BLaER1 treated with 17β-estradiol and CSF1 and Interleukin-3, amounts not matched to agents 10 nM and 100 nM (cell line): Measurements from ENCODE around the gene ZBTB16.

ENCODE experiments used
- H3K27ac ChIP-seq, 11 experiments: shearing (Covaris generic); formaldehyde crosslinking; 2 replicates each; pipeline ENCODE4 v1.8.1; 2022
- H3K27me3 ChIP-seq, 11 experiments: shearing (Covaris generic); formaldehyde crosslinking; 2 replicates each; pipeline ENCODE4 v1.8.1; 2022
- H3K36me3 ChIP-seq, 11 experiments: shearing (Covaris generic); formaldehyde crosslinking; 2 replicates each; pipeline ENCODE4 v1.8.1; 2022
- H3K4me1 ChIP-seq, 10 experiments: shearing (Covaris generic); formaldehyde crosslinking; 2 replicates each; pipeline ENCODE4 v1.8.1; 2022
- H3K4me2 ChIP-seq, 11 experiments: shearing (Covaris generic); formaldehyde crosslinking; 2 replicates each; pipeline ENCODE4 v1.8.1; 2022
- H3K4me3 ChIP-seq, 10 experiments: shearing (Covaris generic); formaldehyde crosslinking; 2 replicates each; pipeline ENCODE4 v1.8.1; 2022
- H3K9ac ChIP-seq, 11 experiments: shearing (Covaris generic); formaldehyde crosslinking; 2 replicates each; pipeline ENCODE4 v1.8.1; 2022
- H3K9me3 ChIP-seq, 11 experiments: shearing (Covaris generic); formaldehyde crosslinking; replicated peaks in 1 of 11; 2 replicates each; pipeline ENCODE4 v1.8.1; 2022
- H4K20me1 ChIP-seq, 11 experiments: shearing (Covaris generic); formaldehyde crosslinking; 2 replicates each; pipeline ENCODE4 v1.8.1; 2022
- Cebpa-rat ChIP-seq, 11 experiments: shearing (Covaris generic); IDR thresholded peaks; 2 replicates each; pipeline ENCODE4 v1.8.1; 2022

Gene ZBTB16

GRCh38 chr11:114060392-114061047 is 1.0 kb downstream of the ZBTB16 start:
- Histone ChIP-seq H3K36me3 (no peaks in the 10 kb centered on the region), H3K4me2 (peak overlapping the region; percentile 76 to 93 (median 89)), H3K27ac (no peak overlapping the region), H3K9ac (peak overlapping the region in 5 of 11 experiments; percentile 27 to 48 (median 38); a peak in 5 of 22 replicates), H3K4me1 (peaks cover 0 to 18% (median 10%) of the 10 kb centered on the region in 10 experiments; a peak in 10 of 20 replicates), H3K9me3 (peaks cover 28 to 39% (median 35%) of the 10 kb centered on the region in 11 experiments), H3K4me3 (peak overlapping the region; percentile 53 to 69 (median 59)), H3K27me3 (peaks cover 67 to 91% (median 78%) of the 10 kb centered on the region in 11 experiments), H4K20me1 (peaks cover 0 to 58% (median 16%) of the 10 kb centered on the region in 11 experiments; a peak in 17 of 22 replicates)
- TF ChIP-seq Cebpa-rat (IDR thresholded peaks at IDR 0.05): no peak

GRCh38 chr11:114061048-114061680 is 1.7 kb downstream of the ZBTB16 start:
- TF ChIP-seq Cebpa-rat (IDR thresholded peaks at IDR 0.05): no peak
- Histone ChIP-seq H3K9me3 (peaks cover 28 to 39% (median 35%) of the 10 kb centered on the region in 11 experiments), H3K27ac (no peak overlapping the region), H3K4me1 (peaks cover 0 to 18% (median 10%) of the 10 kb centered on the region in 10 experiments; a peak in 10 of 20 replicates), H4K20me1 (peaks cover 0 to 54% (median 16%) of the 10 kb centered on the region in 11 experiments; a peak in 17 of 22 replicates), H3K27me3 (peaks cover 67 to 96% (median 77%) of the 10 kb centered on the region in 11 experiments), H3K4me2 (peak overlapping the region; percentile 76 to 93 (median 89)), H3K9ac (peak overlapping the region in 5 of 11 experiments; percentile 27 to 48 (median 38); a peak in 5 of 22 replicates), H3K36me3 (no peaks in the 10 kb centered on the region), H3K4me3 (peak overlapping the region; percentile 53 to 69 (median 59))

GRCh38 chr11:114061681-114062049 is 2.2 kb downstream of the ZBTB16 start:
- Histone ChIP-seq H3K27ac (no peak overlapping the region), H3K36me3 (no peaks in the 10 kb centered on the region), H3K9ac (no peak overlapping the region), H4K20me1 (peaks cover 0 to 54% (median 16%) of the 10 kb centered on the region in 11 experiments; a peak in 17 of 22 replicates), H3K9me3 (peaks cover 28 to 39% (median 35%) of the 10 kb centered on the region in 11 experiments), H3K4me1 (peaks cover 0 to 18% (median 10%) of the 10 kb centered on the region in 10 experiments; a peak in 10 of 20 replicates), H3K27me3 (peaks cover 67 to 92% (median 72%) of the 10 kb centered on the region in 11 experiments), H3K4me3 (peak overlapping the region in 3 of 10 experiments; percentile 53 to 69 (median 61); a peak in 6 of 20 replicates), H3K4me2 (peak overlapping the region in 5 of 11 experiments; percentile 76 to 93 (median 90); a peak in 5 of 22 replicates)
- no peak for TF ChIP-seq Cebpa-rat (IDR thresholded peaks at IDR 0.05)

GRCh38 chr11:114062272-114062671 is 2.8 kb downstream of the ZBTB16 start:
- H3K9ac ChIP-seq: no peak overlapping the region
- H3K9me3 ChIP-seq: peaks cover 28 to 39% (median 35%) of the 10 kb centered on the region in 11 experiments
- no peaks in the 10 kb centered on the region for H3K36me3 ChIP-seq
- H3K4me2 ChIP-seq: no peak overlapping the region
- no peak for TF ChIP-seq Cebpa-rat (IDR thresholded peaks at IDR 0.05)
- H3K4me1 ChIP-seq: peaks cover 0 to 18% (median 10%) of the 10 kb centered on the region in 10 experiments; a peak in 10 of 20 replicates
- peaks cover 61 to 89% (median 66%) of the 10 kb centered on the region in 11 experiments for H3K27me3 ChIP-seq
- no peak overlapping the region for H3K27ac ChIP-seq
- H3K4me3 ChIP-seq: no peak overlapping the region
- H4K20me1 ChIP-seq: peaks cover 0 to 54% (median 16%) of the 10 kb centered on the region in 11 experiments; a peak in 17 of 22 replicates

GRCh38 chr11:114063149-114063828 is 3.8 kb downstream of the ZBTB16 start:
- no peak for TF ChIP-seq Cebpa-rat (IDR thresholded peaks at IDR 0.05)
- Histone ChIP-seq H3K27ac (no peak overlapping the region), H3K27me3 (peaks cover 51 to 84% (median 56%) of the 10 kb centered on the region in 11 experiments), H3K4me3 (no peak overlapping the region), H3K9ac (no peak overlapping the region), H3K4me2 (no peak overlapping the region), H3K4me1 (peaks cover 0 to 18% (median 10%) of the 10 kb centered on the region in 10 experiments; a peak in 10 of 20 replicates), H3K9me3 (peaks cover 25 to 32% (median 29%) of the 10 kb centered on the region in 11 experiments), H4K20me1 (peaks cover 0 to 48% (median 16%) of the 10 kb centered on the region in 11 experiments; a peak in 17 of 22 replicates), H3K36me3 (no peaks in the 10 kb centered on the region)

- Histone ChIP-seq H3K4me3 (no peak overlapping the region), H3K9me3 (peaks cover 20 to 27% (median 24%) of the 10 kb centered on the region in 11 experiments), H3K4me1 (peaks cover 0 to 18% (median 10%) of the 10 kb centered on the region in 10 experiments; a peak in 10 of 20 replicates), H4K20me1 (peaks cover 0 to 45% (median 16%) of the 10 kb centered on the region in 11 experiments; a peak in 17 of 22 replicates), H3K9ac (no peak overlapping the region), H3K27me3 (peaks cover 46 to 78% (median 51%) of the 10 kb centered on the region in 11 experiments), H3K36me3 (no peaks in the 10 kb centered on the region), H3K4me2 (no peak overlapping the region), H3K27ac (no peak overlapping the region)
- no peak for TF ChIP-seq Cebpa-rat (IDR thresholded peaks at IDR 0.05)
These were observed 4.3 kb downstream of the ZBTB16 start for GRCh38 chr11:114063829-114064201.

- Histone ChIP-seq H3K27me3 (peaks cover 42 to 75% (median 47%) of the 10 kb centered on the region in 11 experiments), H3K4me3 (no peak overlapping the region), H3K27ac (no peak overlapping the region), H3K4me2 (no peak overlapping the region), H4K20me1 (peaks cover 0 to 42% (median 16%) of the 10 kb centered on the region in 11 experiments; a peak in 17 of 22 replicates), H3K9ac (no peak overlapping the region), H3K36me3 (no peaks in the 10 kb centered on the region), H3K4me1 (peaks cover 0 to 18% (median 10%) of the 10 kb centered on the region in 10 experiments; a peak in 10 of 20 replicates), H3K9me3 (peaks cover 16 to 24% (median 20%) of the 10 kb centered on the region in 11 experiments; a peak in 21 of 22 replicates)
- no peak for TF ChIP-seq Cebpa-rat (IDR thresholded peaks at IDR 0.05)
These were observed 4.7 kb downstream of the ZBTB16 start for GRCh38 chr11:114064216-114064615.

- no peaks in the 10 kb centered on the region for H3K36me3 ChIP-seq
- TF ChIP-seq Cebpa-rat (IDR thresholded peaks at IDR 0.05): no peak
- no peak overlapping the region for H3K9ac ChIP-seq
- H3K9me3 ChIP-seq: peaks cover 10 to 17% (median 13%) of the 10 kb centered on the region in 11 experiments; a peak in 20 of 22 replicates
- no peak overlapping the region for H3K4me3 ChIP-seq
- no peak overlapping the region for H3K4me2 ChIP-seq
- H3K4me1 ChIP-seq: peaks cover 0 to 13% (median 5%) of the 10 kb centered on the region in 10 experiments; a peak in 10 of 20 replicates
- peaks cover 33 to 74% (median 38%) of the 10 kb centered on the region in 11 experiments for H3K27me3 ChIP-seq
- H3K27ac ChIP-seq: no peak overlapping the region
- peaks cover 0 to 35% (median 11%) of the 10 kb centered on the region in 11 experiments; a peak in 16 of 22 replicates for H4K20me1 ChIP-seq
These were observed 5.6 kb downstream of the ZBTB16 start for GRCh38 chr11:114065094-114065493.
